Thoracic aorta (tissue), 2 donors: ENCODE data around the gene RAI1. TPM values are rescaled to one million over a fixed set of nuclear protein-coding genes. Genes with fewer than 3 reads are reported as not detected.
A peak's percentile ranks its signal among the peaks of the same experiment; 100 is the strongest.

Source experiments
- ATAC-seq: fragments of 150-250 bp; one replicate; pipeline ENCODE4 v1.8.0; 2017; ENCODE audit warnings: low read depth; ENCODE audit not compliant: insufficient number of reproducible peaks, low FRiP score
- DNase-seq: peaks from one replicate; pipeline ENCODE4 v3.0.0-alpha.2; 2020; ENCODE audit warnings: low spot score
- H3K27ac ChIP-seq, 2 donors: fragments of 200-600 bp; sonication (generic); 1 replicate in 1 of 2; 2 replicates in 1 of 2; pipeline ENCODE4 v1.5.1; 2016; ENCODE audit warnings: mild to moderate bottlenecking in 2 of 2, moderate library complexity in 2 of 2
- H3K27me3 ChIP-seq: fragments of 200-600 bp; sonication (generic); replicated peaks from 2 replicates; pipeline ENCODE4 v1.6.0; 2016; ENCODE audit warnings: mild to moderate bottlenecking; ENCODE audit not compliant: insufficient read depth
- H3K36me3 ChIP-seq: fragments of 200-600 bp; sonication (generic); one replicate; pipeline ENCODE4 v1.5.1; 2016
- H3K4me1 ChIP-seq, 2 donors: fragments of 200-600 bp; sonication (generic); 1 replicate in 1 of 2; 2 replicates in 1 of 2; pipeline versions ENCODE4 v1.5.1 to v1.6.0; 2016; ENCODE audit warnings: low read depth in 2 of 2, mild to moderate bottlenecking in 1 of 2; ENCODE audit not compliant: control insufficient read depth in 1 of 2
- H3K4me3 ChIP-seq: fragments of 200-600 bp; sonication (generic); 2 replicates; pipeline ENCODE4 v1.5.1; 2016; ENCODE audit warnings: mild to moderate bottlenecking
- H3K9me3 ChIP-seq: fragments of 200-600 bp; sonication (generic); 2 replicates; pipeline ENCODE4 v1.5.1; 2016
- total RNA-seq, 2 donors: library from RNA; depleted of rRNA; stranded (reverse); fragments of >200 nt; gene quantifications; one replicate each; pipeline versions ENCODE4 v1.1.0 to v1.2.3, GENCODE V29; 2016
- TF ChIP-seq, protein P1 (sequence below): fragments of 200-600 bp; sonication (generic); IDR thresholded peaks from one replicate; pipeline ENCODE4 v1.5.1; 2019; ENCODE audit warnings: antibody characterized with exemption

The RAI1 gene
- total RNA-seq, 2 donors from 2014 or later, result 21.0 to 31.5 TPM

DNA sequence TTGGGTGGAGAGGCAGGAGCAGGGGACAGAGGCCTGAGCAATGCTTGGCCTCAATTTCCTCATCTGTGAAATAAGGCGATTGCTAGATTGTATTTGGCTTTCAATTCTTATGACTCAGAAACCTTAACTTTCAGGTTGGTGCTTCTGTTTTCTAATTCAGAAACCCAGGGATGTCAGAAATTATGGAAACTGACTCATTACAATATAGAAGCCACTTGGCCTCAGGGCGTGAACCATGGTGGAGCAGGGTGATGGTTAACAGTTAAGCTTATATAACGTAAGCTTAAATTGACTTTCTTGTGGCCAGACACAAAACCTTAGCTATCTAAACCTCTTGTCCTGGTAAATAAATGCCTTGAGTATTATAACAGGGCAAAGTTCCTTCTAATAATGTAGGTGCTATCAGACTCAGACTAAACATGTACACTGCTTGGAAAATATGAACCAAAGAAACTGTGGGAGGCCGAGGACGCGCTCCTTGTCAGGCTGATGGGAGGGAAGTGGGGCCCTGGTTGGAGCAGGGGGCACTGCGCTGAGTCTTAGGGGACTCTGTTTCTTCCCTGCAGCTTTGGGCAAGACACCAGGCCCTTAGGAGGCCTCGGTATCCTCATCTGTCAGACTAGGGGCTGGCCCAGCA, 172.7 kb downstream of the RAI1 start:
- H3K4me3 ChIP-seq, result no peak overlapping the region
- DNase-seq, result no peak
- peaks cover 29 to 45% of the 10 kb centered on the region in 2 donors for H3K4me1 ChIP-seq
- TF ChIP-seq, protein P1, sequence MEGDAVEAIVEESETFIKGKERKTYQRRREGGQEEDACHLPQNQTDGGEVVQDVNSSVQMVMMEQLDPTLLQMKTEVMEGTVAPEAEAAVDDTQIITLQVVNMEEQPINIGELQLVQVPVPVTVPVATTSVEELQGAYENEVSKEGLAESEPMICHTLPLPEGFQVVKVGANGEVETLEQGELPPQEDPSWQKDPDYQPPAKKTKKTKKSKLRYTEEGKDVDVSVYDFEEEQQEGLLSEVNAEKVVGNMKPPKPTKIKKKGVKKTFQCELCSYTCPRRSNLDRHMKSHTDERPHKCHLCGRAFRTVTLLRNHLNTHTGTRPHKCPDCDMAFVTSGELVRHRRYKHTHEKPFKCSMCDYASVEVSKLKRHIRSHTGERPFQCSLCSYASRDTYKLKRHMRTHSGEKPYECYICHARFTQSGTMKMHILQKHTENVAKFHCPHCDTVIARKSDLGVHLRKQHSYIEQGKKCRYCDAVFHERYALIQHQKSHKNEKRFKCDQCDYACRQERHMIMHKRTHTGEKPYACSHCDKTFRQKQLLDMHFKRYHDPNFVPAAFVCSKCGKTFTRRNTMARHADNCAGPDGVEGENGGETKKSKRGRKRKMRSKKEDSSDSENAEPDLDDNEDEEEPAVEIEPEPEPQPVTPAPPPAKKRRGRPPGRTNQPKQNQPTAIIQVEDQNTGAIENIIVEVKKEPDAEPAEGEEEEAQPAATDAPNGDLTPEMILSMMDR, result no peak
- H3K9me3 ChIP-seq, result no peaks in the 10 kb centered on the region
- no peaks in the 10 kb centered on the region for H3K27me3 ChIP-seq
- no peak for ATAC-seq
- H3K36me3 ChIP-seq, result no peaks in the 10 kb centered on the region
- no peak overlapping the region for H3K27ac ChIP-seq

DNA sequence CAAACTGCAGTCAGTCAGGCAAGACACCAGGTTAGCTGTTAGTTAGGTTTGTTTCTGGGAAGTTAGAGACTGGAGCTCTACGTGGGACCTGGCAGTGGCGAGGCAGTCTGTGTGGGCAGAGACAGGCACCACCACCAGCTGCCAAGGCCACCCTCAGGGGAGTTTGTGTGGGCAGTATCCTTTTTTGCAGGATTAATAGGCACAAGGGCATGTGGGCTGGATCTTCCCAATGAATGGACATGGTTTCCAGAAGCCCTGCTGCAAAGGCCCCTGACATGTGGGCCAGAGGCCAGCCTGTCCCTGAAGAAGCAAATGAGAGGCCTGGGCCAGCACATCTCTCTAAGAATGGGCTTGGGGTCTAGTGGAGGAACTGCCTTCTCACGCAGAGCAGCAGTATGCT, 174.7 kb downstream of the RAI1 start:
- ATAC-seq, result no peak
- peak; percentile 55 for DNase-seq
- peak overlapping the region; percentile 48 to 51 for H3K27ac ChIP-seq

DNA sequence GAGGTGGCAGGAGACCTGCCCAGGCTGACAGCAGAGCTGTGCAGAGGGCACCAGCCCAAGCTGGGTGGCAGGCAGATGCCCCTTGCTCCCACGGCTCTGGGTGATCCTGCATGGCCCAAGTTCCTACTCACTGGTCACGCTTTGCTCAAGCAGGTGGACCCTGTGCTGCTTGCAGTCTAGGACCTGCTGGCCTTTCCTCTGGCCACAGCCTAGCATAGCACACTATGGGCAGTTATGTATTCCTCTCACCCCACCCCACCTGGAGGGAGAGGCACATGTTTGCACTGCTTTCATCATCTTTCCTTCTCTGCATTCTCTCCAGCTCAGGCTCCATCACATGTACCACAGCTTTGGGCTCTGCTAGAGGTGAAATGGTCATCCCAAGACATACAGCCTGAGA, 175.1 kb downstream of the RAI1 start:
- TF ChIP-seq, protein P1, result no peak

More for the DNA sequence above, 174.7 kb downstream of the RAI1 start:
- Histone ChIP-seq H3K27me3 (no peaks in the 10 kb centered on the region), H3K36me3 (no peaks in the 10 kb centered on the region), H3K4me3 (no peak overlapping the region), H3K4me1 (peaks cover 17 to 31% of the 10 kb centered on the region in 2 donors), H3K9me3 (no peaks in the 10 kb centered on the region)
- TF ChIP-seq, protein P1, result no peak

DNA sequence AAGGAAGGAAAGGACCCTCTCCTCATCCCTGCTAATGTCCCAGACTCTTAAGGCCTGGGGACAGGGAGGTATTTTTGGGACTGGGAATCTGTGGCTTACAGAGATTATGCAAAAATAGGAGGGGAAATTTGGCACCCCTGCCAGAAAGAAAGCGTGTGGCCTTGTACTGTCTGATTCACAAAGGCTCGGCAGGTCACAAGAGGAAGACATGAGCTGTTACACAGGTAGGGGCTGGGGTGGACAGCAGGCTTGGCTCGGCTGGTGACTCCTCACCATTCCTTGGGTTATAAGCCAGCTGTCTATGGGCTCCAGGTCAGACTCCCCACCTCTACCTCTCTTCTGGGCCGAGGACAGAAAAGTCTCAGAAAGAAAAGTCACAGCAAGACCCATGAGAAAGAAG, 176.2 kb downstream of the RAI1 start:
- Histone ChIP-seq H3K9me3 (no peaks in the 10 kb centered on the region), H3K36me3 (peaks cover 3% of the 10 kb centered on the region), H3K4me1 (peaks cover 17 to 31% of the 10 kb centered on the region in 2 donors), H3K27me3 (no peaks in the 10 kb centered on the region), H3K4me3 (no peak overlapping the region), H3K27ac (no peak overlapping the region)
- DNase-seq (no peak), ATAC-seq (no peak)
- TF ChIP-seq, protein P1, result no peak

More for the DNA sequence above, 175.1 kb downstream of the RAI1 start:
- Histone ChIP-seq H3K9me3 (no peaks in the 10 kb centered on the region), H3K4me1 (peaks cover 17 to 31% of the 10 kb centered on the region in 2 donors), H3K27ac (peak overlapping the region; percentile 21 to 48), H3K27me3 (no peaks in the 10 kb centered on the region), H3K4me3 (no peak overlapping the region), H3K36me3 (no peaks in the 10 kb centered on the region)
- no peak for ATAC-seq
- no peak for DNase-seq

DNA sequence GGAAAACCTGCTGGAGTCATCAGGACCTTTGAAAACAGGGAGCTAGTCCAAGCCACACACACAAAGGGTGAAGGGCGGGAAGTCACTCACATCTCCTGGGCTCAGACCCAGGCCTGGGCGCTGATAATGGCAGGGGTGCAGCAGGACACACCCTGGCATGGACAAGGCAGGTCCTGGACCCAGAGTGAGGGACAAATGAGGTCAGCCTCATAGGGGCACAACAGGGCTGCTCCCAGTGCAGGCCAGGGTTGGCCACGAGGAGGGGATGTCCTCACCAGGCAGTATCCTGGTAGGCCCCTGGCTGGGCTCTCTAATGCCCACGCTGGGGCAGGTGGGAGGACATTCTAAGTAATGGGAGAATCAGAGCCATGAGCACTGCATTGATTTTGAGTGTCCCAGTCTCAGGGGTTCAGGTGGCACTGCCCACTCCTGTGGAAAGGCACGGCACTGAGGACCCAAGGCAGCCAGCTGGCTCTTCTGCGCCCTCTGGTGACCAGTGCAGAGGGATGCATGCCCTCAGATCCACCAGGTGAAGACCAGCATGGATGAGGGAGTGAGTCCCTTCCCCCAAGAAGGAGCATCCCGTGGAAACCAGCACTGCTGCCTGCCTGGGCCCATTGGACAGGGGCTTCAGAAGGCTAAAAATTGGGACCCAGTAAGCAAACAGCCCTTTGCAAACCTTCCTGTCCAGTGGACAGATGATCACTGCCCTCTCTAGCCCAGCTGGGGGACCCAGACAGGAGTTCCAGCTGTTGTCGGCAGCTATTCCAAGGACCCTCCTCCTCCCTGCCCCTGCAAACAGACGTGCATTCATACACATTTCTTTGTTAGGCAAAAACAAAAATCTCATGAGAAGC, 178.9 kb downstream of the RAI1 start:
- Histone ChIP-seq H3K36me3 (peaks cover 3% of the 10 kb centered on the region), H3K4me1 (peaks cover 12 to 23% of the 10 kb centered on the region in 2 donors), H3K9me3 (no peaks in the 10 kb centered on the region), H3K4me3 (no peak overlapping the region), H3K27me3 (no peaks in the 10 kb centered on the region), H3K27ac (no peak overlapping the region)
- TF ChIP-seq, protein P1, result peak; percentile 95
- no peak for DNase-seq
- peak; percentile 69 for ATAC-seq
